ENCODE measurements around the gene SLX4IP. TPM values are rescaled to one million over a fixed set of nuclear protein-coding genes. Genes with fewer than 3 reads are reported as not detected.
"Not testable (repeated sequence)": the region's sequence is repeated elsewhere in the genome, so short reads cannot be mapped to it uniquely, and the experiment has no call there.

SLX4IP gene
- polyA plus RNA-seq, 12 donors = 3.6 to 8.8 (median 5.2) TPM; not detected in 1

DNA sequence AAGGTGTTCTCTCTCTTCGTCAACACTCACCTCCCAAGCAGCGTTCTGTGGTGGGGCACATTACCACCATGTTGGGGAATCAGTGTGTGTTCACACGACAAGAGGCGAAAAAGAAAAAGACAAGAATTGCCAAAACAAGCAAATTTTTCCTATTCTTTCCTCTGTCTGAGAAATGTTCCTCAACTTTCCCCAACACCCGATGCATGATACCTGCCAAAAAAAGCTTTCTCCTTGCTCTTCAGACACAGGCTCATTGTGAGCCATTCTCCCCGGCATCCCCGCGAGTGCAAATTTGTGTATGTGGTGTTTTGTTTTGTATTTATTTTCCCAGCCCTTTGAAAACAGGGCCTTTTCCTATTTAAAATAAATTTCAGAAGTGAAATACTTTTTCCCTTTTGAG is 137.7 kb downstream of the SLX4IP start:
- no peak for DNase-seq

DNA sequence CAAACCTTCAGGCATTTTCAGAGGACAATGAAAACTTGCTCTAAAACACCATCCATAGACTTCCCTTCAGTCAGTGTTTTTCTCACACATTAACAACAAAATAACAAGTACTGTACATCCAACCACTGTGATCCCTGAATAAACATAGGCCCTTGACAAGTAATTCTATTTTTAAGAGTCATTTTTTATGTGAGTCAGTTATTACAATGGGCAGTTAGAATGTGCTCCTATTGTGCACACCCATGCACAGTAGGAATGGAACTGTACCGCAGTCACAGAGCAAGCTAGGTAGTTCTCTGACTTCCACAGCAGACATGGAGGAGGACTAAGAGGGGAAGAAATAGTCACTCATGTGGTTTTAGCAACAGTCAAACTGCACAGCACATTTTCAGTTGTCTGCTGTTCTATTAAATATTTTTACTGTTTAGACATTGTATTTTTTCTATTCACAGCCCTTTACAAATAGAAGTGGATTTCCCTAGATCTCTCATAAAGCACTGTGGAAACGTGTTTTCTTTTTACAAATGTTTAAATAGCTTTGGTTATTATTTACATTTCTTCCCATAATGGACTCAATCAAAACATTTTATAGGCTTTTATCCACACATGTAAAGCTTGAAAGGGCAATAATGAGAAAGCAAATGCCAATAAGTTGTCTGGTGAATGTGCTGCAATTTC is 138.3 kb downstream of the SLX4IP start:
- DNase-seq = no peak

DNA sequence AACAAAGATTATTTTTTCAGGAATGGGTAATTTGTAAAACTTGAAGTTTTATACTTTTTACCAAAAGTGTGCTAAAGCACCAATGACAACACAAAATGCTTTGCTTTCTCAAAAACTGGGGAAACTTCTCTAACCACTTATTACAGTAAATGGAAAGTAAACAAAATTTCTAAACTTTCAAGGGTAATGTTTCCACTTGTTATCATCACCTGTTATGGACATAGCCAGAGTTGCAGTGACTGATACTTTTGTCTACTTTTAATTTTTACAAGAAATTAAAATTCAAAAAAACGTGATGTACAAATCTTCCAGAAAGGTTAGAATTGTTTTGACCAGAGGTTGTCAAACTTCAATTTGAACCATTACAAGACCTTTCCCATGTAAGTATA is 138.8 kb downstream of the SLX4IP start:
- no peak for DNase-seq

DNA sequence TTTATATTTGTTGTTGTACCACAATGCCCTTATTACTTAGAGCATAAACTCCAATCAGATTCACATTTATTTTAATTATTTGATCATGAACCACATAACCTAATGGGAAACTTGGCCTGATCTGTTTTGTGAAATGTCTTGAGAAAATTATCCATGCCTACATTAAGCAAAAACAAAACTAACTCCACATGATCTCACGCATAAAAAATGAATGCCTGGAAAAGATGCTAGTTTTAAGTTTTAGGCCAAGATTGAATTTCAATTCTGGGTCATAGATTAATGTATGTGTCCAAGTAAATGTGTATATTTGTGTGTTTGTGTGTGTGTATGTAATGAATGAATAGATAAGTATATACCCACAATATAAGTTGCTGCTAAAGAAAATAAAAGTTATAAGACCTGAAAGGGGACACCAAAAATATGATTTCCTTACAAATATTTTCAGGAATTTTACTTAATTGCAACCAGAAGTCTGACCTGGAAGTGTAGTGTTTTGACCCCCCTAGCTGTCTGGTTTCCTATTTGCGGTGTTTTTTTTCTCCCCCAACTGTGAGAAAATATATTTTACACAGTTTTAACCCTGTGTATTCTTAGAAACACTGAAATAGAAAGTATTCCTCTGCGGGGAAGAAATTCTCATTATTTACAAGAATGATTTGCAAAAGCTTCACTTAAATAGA is 141.4 kb downstream of the SLX4IP start:
- peak; percentile 35 for DNase-seq

DNA sequence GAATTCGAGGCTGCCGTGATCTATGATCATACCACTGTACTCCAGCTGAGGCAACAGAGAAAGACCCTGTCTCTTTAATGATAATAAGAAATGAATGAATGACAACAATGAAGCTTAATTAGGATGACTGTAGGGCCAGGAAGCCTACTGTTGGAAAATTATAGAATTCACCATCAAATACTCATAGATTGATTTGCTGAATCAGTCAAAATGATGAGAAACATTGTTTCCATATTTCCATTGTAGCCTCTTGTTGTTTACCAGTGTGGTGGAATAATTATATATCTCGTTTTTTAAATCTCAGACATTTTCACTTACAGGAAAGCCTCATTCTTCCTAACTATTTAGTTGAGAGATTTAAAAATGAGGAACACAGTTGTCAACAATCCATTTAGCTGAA is 142.5 kb downstream of the SLX4IP start:
- DNase-seq = no peak

DNA sequence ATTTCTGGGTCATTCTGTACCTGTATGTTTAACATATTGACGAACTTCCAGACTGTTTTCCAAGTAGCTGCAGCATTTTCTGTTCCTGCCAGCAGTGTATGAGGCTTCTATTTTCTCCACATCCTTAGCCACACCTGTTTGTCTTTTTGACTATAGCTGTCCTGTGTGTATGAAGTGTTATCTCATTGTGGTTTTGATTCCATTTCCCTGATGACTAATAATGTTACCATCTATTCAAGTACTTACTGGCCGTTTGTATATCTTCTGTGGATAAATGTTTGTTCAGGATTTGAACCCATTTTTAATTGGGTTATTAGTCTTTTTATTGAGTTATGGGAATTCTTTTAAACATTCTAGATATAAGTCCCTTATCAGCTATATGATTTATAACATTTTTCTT is 143.5 kb downstream of the SLX4IP start:
- no peak for DNase-seq

DNA sequence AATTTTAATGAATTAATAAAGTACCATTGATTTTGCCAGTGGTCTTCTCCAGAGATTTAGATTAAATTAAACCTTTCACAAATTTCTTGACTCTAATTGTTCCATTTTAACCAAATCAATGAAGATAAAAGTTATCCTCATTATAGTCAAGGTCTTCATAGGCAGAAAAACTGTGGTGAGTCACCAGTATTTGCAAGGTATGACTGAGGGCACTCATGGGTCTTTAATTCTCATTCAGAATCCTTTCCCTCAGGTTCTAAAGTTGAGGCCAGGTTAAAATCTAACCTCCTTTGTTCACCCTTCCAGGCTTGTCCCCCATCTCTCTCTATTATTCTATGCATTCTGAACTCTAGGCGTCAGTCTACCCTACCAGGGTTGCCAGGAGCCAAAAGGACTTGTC is 144.8 kb downstream of the SLX4IP start:
- no peak for DNase-seq

DNA sequence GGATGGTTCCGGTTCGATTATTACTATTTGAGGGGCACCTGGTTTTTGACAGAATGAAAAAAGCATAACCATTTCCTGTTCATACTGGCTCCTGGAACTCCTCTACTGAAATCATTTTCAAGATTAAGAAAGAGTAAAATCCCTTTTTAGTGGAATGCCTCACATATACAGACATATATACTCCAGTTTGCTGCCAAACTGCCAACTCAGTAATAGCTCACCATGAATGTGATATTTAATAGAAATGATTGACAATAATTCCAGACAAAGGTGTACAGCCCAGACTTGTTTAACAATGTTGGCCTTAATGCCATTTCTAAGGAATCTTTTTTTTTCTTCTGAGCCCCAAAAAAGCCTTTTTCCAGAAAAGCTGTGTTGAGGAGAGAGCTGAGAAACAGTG is 145.6 kb downstream of the SLX4IP start:
- DNase-seq = no peak

DNA sequence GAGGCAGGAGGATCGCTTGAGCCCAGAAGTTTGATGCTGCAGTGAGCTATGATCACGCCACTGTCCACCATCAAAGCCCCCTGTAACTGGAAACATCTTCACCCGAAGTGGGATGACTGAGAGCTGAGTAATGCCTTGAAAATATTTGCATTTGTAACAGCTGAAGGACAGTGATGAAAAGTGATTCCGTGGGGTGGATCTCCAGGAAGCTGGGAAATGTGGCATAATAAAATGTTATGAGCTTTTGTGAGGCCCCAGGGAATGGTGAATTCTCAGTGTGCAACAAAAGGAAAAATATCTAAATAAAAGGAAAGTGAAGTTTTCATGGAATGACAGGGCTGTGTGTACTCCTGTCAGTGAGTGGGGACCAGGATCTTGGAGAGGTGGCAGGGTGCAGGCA is 146.7 kb downstream of the SLX4IP start:
- DNase-seq = no peak

DNA sequence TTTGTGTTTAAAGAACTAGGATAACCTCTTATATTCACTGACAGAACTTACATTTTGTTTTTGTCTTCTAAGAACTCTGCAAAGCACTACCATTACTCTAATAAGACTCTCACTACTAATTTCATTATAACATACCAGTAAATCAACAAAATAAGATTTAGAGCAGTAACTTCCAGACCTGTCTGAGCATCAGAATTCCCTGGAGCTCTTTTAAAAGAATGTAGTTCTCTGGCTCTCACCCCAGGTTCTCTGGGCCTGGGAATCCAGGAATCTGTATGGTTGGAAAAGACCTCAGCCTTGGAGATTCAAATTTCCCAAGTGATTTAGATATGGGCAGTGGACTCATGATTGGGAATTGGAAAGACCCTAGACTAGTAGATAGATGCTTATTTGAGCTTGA is 149.3 kb downstream of the SLX4IP start:
- DNase-seq = no peak

DNA sequence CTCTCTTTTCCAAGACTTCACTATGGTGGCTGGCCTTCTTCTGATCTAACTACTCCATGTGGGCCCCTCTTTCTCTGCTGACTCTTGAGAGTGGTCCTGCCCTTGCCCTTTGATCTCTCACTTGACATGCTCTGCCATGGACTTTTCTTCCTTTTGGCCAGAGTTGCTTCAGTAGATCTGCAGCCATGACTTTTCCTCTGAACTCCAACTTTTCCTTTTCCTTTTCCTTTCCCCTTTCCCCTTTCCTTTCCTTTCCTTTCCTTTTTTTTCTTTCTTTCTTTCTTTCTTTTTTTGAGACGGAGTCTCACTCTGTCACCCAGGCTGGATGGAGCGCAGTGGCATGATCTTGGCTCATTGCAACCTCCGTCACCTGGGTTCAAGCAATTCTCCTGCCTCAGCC is 150.2 kb downstream of the SLX4IP start:
- DNase-seq = no peak

DNA sequence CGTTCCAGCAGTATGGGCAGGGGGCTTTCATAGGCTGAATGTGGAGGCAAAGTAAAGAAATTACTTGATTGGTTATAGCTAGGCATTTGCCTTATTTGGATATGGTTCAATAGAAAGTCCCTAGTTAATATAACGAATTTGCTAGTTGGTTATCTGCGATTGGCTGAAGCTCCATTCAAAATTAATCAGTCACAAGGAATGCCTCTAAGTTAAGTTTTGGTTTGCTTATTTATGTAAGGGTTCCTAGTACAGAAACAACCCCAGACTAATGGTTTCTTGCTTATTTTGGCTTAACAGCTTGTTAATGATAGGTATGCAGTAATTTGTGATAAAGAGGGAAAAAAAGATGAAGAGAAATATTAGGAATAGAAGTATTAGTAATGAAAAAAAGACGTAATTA is 151.2 kb downstream of the SLX4IP start:
- DNase-seq = no peak

DNA sequence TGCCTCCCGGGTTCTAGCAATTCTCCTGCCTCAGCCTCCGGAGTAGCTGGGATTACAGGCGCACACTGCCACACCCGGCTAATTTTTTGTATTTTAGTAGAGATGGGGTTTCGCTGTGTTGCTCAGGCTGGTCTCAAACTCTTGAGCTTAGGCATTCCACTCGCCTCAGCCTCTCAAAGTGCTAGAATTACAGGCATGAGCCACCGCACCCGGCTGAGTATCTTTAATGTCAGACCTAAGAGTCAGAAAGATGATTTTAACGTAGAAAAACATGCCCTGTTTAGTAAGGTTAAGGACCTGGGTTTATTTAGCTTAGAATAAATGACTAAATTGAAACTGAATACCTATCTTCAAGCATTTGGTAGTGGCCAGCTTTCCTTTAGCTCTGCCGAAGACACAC is 155.3 kb downstream of the SLX4IP start:
- DNase-seq = not testable (repeated sequence)

DNA sequence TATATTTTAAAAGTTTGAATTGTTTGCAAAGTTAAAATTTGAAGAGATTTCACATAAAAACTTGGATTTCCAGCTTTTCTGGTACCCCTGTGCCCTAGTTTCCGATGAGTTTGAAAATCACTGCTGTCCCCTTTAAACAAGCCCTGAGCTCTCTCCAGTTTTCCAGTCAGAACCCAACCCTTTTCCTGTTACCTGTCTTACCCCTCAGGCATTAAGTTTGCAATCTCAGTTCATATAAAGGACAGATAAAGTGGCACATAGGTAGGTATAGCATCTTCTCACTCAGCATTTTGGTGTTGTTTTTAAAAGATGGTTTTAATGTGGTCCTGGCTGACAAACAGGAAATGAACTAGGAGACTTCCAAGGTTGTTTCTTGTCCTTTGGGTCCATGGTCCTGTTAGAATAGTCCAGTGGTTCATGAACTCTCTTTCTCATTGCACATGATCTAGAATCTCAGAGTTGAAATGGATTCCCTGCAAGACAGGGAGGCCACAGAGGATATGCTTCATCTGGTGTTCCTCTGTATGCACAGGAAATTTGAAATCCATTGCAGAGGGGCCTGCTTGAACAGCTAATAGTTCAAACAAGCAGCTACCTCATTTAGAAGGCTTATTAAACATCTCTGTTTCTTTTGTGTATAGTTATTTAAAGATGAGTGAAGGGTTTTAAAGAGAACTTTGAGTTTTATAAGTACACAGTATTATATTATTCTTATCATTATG is 156.0 kb downstream of the SLX4IP start:
- no peak for DNase-seq

DNA sequence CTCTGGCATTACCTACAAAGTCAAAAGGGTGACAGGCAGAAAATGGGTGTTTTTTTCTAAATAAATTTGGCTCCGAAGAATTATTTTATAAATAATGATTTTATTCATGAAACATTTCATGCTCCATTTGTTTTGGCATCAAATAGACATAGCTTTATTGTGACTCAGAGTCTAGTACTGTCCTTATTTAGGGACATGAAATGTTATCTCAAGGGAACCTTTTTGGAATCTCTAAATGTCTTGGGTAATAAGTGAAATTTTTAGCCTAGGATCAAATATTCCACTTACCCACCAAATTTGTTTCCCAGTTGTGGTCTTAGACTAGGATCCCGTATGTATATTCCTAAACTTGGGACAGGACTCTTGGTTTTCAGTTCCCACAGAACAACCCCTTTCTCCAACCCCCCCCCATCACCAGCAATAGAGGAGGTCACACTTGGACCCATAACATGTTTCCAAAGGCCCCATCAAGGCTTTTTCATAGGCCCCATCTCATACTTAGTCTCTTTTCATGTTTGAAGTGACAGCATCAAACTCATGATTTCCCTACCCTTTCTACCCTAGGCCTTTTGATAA is 156.9 kb downstream of the SLX4IP start:
- no peak for DNase-seq

DNA sequence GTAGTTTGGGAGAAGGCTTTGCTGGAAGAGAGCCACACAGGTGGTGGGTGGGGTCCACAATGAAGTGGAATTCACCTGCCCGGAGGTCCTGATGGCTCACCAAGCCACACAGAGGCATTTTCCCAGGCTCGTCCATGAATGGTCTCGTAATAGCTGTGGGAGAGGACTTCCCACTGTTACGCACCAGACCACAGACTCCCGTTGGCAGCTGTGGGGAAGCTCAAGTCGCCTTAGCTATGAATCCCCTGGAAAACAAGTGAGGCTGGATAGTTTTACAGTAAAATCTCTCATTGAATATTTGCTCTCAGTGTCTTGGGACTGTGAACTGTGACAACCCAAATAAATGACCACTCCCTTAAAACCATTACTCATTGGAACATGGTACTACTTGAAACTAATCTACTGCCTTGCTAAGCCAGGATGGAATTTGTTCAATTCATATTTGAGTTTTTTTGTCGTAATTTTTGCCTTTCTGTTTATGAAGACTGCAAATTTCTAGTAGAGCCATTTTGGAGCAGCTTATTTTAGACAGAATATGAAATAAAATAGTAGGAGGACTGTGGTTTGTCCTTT is 159.3 kb downstream of the SLX4IP start:
- no peak for DNase-seq

DNA sequence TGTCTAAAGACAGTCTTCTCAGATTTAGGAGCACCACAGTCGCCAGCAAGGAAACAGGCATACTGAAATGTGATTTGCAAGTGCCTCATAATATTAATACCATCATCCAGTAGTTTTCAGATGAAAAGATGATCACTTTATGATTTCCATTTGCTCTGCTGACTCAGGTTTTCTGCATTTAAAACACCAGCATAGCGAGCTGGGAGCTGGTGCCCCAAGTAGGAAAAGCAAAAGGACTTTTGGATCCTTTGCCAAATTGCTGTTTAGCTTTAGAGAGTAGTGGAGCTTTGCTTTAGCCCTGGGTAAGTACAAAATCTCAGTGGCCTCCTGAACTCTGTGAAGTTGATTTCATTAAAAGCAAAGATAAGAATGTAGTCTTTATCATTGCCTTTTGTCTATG is 160.2 kb downstream of the SLX4IP start:
- no peak for DNase-seq

DNA sequence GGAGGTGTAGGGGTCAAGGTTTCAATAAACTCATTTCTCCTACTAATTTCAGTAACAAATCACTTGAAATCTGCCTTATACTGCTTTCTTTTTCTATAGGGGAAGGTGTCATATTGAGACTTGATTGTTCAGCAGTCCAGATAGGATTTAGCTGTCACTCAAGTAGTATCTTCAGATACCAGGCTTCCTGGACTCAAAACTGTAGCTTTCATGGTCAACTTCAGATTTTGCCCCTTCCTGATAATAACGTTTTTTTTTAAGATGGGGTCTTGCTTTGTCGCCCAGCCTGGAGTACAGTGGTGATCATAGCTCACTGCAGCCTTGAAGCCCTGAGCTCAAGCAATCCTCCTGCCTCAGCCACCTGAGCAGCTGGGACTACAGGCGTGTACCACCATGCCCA is 160.9 kb downstream of the SLX4IP start:
- DNase-seq = no peak

DNA sequence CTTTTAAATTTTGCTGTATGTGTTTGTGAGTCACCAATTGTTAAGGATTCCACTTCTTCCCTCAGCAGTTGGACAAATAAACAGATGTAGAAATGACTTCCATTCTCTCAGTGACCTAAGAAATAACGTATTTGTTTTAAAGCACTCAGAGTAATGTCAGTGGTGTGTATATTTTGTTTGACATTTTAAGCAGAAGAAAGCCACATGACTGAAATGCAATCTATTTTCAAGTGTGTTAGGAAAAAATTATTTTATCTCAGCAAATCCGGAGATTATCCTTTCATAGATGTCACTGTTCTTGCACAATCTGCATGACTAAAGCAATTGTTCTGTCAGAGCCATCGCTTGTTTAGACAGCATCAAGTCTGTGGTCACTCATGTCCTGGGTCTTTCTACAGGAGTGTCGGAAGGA is 161.6 kb downstream of the SLX4IP start:
- DNase-seq = no peak

DNA sequence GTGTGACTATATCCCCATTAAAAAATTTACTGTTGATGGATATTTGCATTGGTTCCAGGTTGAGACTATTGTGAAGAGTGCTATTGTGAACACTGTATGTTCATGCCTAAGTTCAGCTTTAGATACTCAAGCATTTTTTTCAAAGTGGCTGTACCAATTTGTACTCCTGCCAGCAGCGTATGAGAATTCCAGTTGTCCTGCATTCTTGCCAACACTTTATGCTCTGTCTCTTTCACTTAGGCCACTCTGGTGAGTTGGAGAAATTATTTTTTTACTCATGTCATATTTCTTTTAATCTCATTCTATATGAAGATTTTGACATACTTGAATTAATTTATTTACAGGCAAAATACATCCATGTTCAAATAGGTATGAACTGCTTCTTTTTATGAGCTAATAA is 162.5 kb downstream of the SLX4IP start:
- no peak for DNase-seq

DNA sequence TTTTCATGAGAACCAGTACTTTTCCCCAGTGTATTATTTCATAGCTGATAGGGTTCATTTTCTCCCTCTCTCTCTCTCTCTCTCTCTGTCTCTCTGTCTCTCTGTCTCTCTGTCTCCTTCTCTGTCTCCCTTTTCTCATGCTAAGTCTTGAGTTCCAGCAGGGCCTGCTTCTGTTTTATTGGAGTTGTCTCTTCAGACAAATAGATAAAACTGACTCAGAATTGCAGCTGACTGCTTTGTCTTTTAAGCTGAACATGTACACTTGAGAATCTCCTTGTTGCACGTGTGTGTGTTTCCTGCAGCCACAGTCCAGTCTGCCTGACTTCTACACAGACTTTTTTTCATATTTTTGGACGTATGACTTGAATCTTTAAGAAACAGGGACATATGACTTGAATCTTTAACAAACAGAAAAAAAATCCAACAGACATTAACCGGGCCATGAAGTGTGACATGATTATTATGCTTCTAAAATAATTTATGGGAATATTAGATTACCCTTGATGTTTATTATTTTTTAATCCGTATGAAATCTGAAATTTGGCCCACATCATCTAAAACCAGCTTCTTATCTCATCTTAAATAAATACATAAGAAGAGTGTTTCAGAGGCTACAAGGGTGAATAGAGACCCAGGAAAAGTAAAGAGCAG is 167.2 kb downstream of the SLX4IP start:
- DNase-seq = no peak

DNA sequence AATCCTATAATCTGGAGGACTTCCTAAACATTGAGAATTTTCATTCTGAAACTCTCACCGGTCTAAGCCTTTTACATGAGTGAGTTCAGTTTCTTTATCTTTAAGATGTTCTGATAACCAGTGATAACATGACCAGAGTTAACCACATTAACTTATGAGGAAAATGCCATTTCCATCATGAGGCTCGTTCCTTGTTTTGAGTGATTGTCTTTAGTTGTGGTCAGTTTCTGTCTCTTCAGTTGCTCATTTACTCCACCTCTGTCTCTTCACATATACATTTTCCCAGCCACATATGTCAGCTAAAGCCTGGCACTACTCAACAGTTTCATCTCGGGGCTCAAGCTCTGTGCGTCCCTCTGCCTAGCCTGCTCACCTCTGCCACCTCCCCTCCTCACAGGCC is 168.3 kb downstream of the SLX4IP start:
- no peak for DNase-seq

Measured in muscle of arm (tissue), 12 donors.